Progenitor cell of endocrine pancreas (in vitro differentiated cells): ENCODE data around the gene INPP5E. TPM values are rescaled to one million over a fixed set of nuclear protein-coding genes. Genes with fewer than 3 reads are reported as not detected.
A peak's percentile ranks its signal among the peaks of the same experiment; 100 is the strongest.

ENCODE experiments used
- DNase-seq: peaks from one replicate; pipeline ENCODE4 v3.0.0; 2021; ENCODE audit warnings: low spot score; ENCODE audit not compliant: unreplicated experiment
- H3K27ac Mint-ChIP-seq: 2 replicates; pipeline ENCODE4 v1.8.0; 2021; ENCODE audit warnings: mild to moderate bottlenecking, moderate library complexity, mixed read lengths
- H3K27me3 Mint-ChIP-seq: 2 replicates; pipeline ENCODE4 v1.8.0; 2021; ENCODE audit warnings: mixed read lengths
- H3K36me3 Mint-ChIP-seq: 2 replicates; pipeline ENCODE4 v1.8.0; 2022; ENCODE audit warnings: mixed read lengths; ENCODE audit not compliant: insufficient read depth
- H3K4me1 Mint-ChIP-seq: 2 replicates; pipeline ENCODE4 v1.8.0; 2021; ENCODE audit warnings: low read depth, mixed read lengths
- H3K4me3 Mint-ChIP-seq: 2 replicates; pipeline ENCODE4 v1.8.0; 2021; ENCODE audit warnings: low read depth, mild to moderate bottlenecking, moderate library complexity, mixed read lengths
- H3K9me3 Mint-ChIP-seq: 2 replicates; pipeline ENCODE4 v1.8.0; 2021; ENCODE audit warnings: low read depth, mixed read lengths
- total RNA-seq: library from RNA; stranded (reverse); gene quantifications from 2 replicates; pipeline ENCODE4 v1.2.1, GENCODE V29; 2021
- TF ChIP-seq, protein P1 (sequence below): fragments of 200-600 bp; sonication (generic); IDR thresholded peaks from one replicate; pipeline ENCODE4 v1.5.0; 2021; ENCODE audit warnings: antibody characterized with exemption, mild to moderate bottlenecking; ENCODE audit not compliant: unreplicated experiment

The INPP5E gene
- total RNA-seq, 1 donor from 2014 or later: 25.1 TPM

DNA sequence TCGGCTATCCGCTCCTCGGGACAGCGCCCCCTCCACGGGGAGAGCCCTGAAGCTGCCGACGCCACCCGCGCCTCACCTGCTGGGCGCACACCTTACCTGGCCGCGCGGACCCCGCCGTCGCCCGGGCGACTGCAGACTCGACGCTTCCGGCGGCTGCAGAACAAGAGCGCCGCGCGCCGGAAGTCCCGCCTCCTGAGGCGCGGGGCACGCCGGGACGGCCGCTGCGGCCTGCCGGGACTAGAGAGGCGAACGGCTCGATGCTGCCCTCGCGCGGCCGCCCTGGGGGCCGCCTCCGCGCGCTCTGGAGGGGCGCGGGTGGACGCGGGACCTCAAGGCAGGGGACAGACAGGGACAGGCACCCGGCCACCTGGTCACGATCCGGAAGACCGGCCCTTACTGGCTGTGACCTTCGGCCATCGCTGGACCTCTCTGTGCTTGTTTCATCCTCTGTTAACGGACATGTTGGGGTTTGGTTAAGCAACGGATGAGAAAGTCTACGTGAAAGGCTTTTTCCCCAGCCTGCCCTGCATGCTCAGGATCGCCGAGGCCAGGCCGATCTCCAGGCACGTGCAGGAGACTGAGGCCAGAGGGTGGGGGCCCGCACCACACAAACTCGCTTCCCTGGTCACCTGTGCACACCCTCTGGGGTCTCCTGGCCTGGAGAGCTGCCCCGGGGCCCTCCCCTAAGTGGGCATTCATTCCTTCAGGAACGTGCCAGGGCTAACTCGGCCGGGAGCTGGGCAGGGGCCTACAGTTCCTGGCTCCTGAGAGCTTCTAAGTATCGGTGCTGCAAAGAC is 39.4 kb downstream of the INPP5E start, which contains the start of gene SNAPC4:
TSS of gene SNAPC4 (minus strand) at position 133 of the 797 bp plus-strand sequence. CDS start 1,742 bp downstream, outside the sequence.
- TF ChIP-seq, protein P1, sequence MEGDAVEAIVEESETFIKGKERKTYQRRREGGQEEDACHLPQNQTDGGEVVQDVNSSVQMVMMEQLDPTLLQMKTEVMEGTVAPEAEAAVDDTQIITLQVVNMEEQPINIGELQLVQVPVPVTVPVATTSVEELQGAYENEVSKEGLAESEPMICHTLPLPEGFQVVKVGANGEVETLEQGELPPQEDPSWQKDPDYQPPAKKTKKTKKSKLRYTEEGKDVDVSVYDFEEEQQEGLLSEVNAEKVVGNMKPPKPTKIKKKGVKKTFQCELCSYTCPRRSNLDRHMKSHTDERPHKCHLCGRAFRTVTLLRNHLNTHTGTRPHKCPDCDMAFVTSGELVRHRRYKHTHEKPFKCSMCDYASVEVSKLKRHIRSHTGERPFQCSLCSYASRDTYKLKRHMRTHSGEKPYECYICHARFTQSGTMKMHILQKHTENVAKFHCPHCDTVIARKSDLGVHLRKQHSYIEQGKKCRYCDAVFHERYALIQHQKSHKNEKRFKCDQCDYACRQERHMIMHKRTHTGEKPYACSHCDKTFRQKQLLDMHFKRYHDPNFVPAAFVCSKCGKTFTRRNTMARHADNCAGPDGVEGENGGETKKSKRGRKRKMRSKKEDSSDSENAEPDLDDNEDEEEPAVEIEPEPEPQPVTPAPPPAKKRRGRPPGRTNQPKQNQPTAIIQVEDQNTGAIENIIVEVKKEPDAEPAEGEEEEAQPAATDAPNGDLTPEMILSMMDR: peak; percentile 91
- H3K4me1 Mint-ChIP-seq: peaks cover 10% of the 10 kb centered on the region
- no peaks in the 10 kb centered on the region for H3K27me3 Mint-ChIP-seq
- H3K36me3 Mint-ChIP-seq: peaks cover 12% of the 10 kb centered on the region
- peak within 1 kb of the TSS; percentile 95 for H3K27ac Mint-ChIP-seq
- DNase-seq: peak; percentile 90
- H3K9me3 Mint-ChIP-seq: no peaks in the 10 kb centered on the region
- peak within 1 kb of the TSS; percentile 86 for H3K4me3 Mint-ChIP-seq

- Mint-ChIP-seq H3K9me3 (no peaks in the 10 kb centered on the region), H3K27me3 (no peaks in the 10 kb centered on the region), H3K4me3 (peak overlapping the region; percentile 86), H3K27ac (peak overlapping the region; percentile 95), H3K36me3 (peaks cover 7% of the 10 kb centered on the region), H3K4me1 (peaks cover 10% of the 10 kb centered on the region)
- no peak for DNase-seq
- TF ChIP-seq, protein P1: no peak
These were observed 40.2 kb downstream of the INPP5E start for GRCh38 chr9:136399176-136400037.

- H3K4me3 Mint-ChIP-seq: peak overlapping the region; percentile 86
These were observed 41.4 kb downstream of the INPP5E start for GRCh38 chr9:136398286-136398685.

DNA sequence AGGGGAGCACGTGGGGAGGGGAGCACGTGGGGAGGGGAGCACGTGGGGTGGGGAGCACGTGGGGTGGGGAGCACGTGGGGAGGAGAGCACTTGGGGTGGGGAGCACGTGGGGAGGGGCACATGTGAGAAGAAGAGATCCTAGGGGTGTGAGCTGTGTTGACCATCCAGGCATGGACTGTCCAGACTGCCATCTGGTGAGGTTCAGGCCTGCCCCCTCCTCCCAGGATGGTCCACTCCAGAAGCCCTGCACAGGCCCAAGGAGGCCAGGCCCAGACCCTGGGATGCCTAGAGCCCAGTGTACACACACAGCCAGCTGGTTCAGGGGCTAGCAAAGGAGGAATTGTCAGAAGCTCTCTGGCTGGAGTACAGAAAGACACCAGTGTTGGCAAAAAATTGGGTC is 42.0 kb downstream of the INPP5E start:
- Mint-ChIP-seq H3K9me3 (no peaks in the 10 kb centered on the region), H3K36me3 (peaks cover 7% of the 10 kb centered on the region), H3K27me3 (no peaks in the 10 kb centered on the region), H3K4me1 (peaks cover 10% of the 10 kb centered on the region), H3K4me3 (no peak overlapping the region), H3K27ac (no peak overlapping the region)
- DNase-seq: no peak
- TF ChIP-seq, protein P1: no peak

More at GRCh38 chr9:136398286-136398685, 41.4 kb downstream of the INPP5E start:
- Mint-ChIP-seq H3K9me3 (no peaks in the 10 kb centered on the region), H3K4me1 (peaks cover 10% of the 10 kb centered on the region), H3K27ac (no peak overlapping the region), H3K27me3 (no peaks in the 10 kb centered on the region), H3K36me3 (peaks cover 7% of the 10 kb centered on the region)
- no peak for DNase-seq
- TF ChIP-seq, protein P1: no peak

DNA sequence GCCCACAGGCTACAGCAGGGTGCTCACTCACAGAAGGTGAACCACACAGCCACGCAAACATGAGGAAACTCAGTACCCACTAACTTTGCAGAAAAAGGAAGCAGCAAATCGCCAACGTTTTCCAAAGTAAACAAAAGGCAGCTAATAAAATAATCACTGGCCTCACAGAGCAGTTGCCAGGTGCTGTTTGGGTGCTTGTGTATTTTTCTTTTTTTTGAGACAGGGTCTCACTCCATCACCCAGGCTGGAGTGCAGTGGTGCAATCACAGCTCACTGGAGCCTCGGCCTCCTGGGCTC is 43.5 kb downstream of the INPP5E start:
- peaks cover 10% of the 10 kb centered on the region for H3K4me1 Mint-ChIP-seq
- DNase-seq: no peak
- H3K4me3 Mint-ChIP-seq: no peak overlapping the region
- H3K27ac Mint-ChIP-seq: no peak overlapping the region
- H3K9me3 Mint-ChIP-seq: no peaks in the 10 kb centered on the region
- H3K27me3 Mint-ChIP-seq: no peaks in the 10 kb centered on the region
- H3K36me3 Mint-ChIP-seq: peaks cover 10% of the 10 kb centered on the region
- TF ChIP-seq, protein P1: no peak
